ENCODE data around the gene C6orf132. TPM values are rescaled to one million over a fixed set of nuclear protein-coding genes. Genes with fewer than 3 reads are reported as not detected.
"Not testable (repeated sequence)": the region's sequence is repeated elsewhere in the genome, so short reads cannot be mapped to it uniquely, and the experiment has no call there.

C6orf132 gene
- total RNA-seq, 2 donors from 2014 or later, result 2.3 to 5.5 TPM

GRCh38 chr6:42166444-42167141 lies 24.2 kb upstream of the C6orf132 start:
- intact Hi-C loops (cut with DNase I), result loop anchor here (2.0 to 5.0 kb wide), 2 partner anchors 89 to 92 kb away; no protein-coding TSS in a partner anchor
- no peak for DNase-seq (ENCODE audit: low spot score)

- no peak for DNase-seq (ENCODE audit: low spot score)
- intact Hi-C loops (cut with DNase I), result loop anchor here in 1 of 2 donors (5.0 kb wide), 1 partner anchor 88 kb away; no protein-coding TSS in a partner anchor
These were observed 22.6 kb upstream of the C6orf132 start for GRCh38 chr6:42165016-42165415.

- no peak for DNase-seq (ENCODE audit: low spot score)
- intact Hi-C loops (cut with DNase I), result no loop called here
These were observed 21.6 kb upstream of the C6orf132 start for GRCh38 chr6:42163981-42164380.

- intact Hi-C loops (cut with DNase I), result no loop called here
- DNase-seq (ENCODE audit: low spot score), result no peak
These were observed 20.4 kb upstream of the C6orf132 start for GRCh38 chr6:42162812-42163211.

- DNase-seq (ENCODE audit: low spot score), result no peak
- intact Hi-C loops (cut with DNase I), result no loop called here
These were observed 20.0 kb upstream of the C6orf132 start for GRCh38 chr6:42162384-42162783.

GRCh38 chr6:42159431-42160024 lies 17.1 kb upstream of the C6orf132 start:
- intact Hi-C loops (cut with DNase I), result no loop called here
- DNase-seq (ENCODE audit: low spot score), result no peak

- DNase-seq (ENCODE audit: low spot score), result no peak
- intact Hi-C loops (cut with DNase I), result no loop called here
These were observed 16.2 kb upstream of the C6orf132 start for GRCh38 chr6:42158631-42159030.

- DNase-seq (ENCODE audit: low spot score), result no peak
- intact Hi-C loops (cut with DNase I), result no loop called here
These were observed 15.6 kb upstream of the C6orf132 start for GRCh38 chr6:42158011-42158410.

GRCh38 chr6:42156638-42157037 lies 14.2 kb upstream of the C6orf132 start:
- no peak for DNase-seq (ENCODE audit: low spot score)
- intact Hi-C loops (cut with DNase I), result no loop called here

GRCh38 chr6:42155293-42155692 lies 12.9 kb upstream of the C6orf132 start:
- DNase-seq (ENCODE audit: low spot score), result no peak
- intact Hi-C loops (cut with DNase I), result no loop called here

GRCh38 chr6:42154461-42155209 lies 12.2 kb upstream of the C6orf132 start:
- intact Hi-C loops (cut with DNase I), result no loop called here
- no peak for DNase-seq (ENCODE audit: low spot score)

GRCh38 chr6:42153921-42154320 lies 11.5 kb upstream of the C6orf132 start:
- intact Hi-C loops (cut with DNase I), result no loop called here
- DNase-seq (ENCODE audit: low spot score), result no peak

GRCh38 chr6:42152528-42153213 lies 10.3 kb upstream of the C6orf132 start:
- DNase-seq (ENCODE audit: low spot score); intact Hi-C loops (cut with DNase I): not testable (repeated sequence)

GRCh38 chr6:42152024-42152423 lies 9.6 kb upstream of the C6orf132 start:
- DNase-seq (ENCODE audit: low spot score), result no peak
- intact Hi-C loops (cut with DNase I), result no loop called here

- no peak for DNase-seq (ENCODE audit: low spot score)
- intact Hi-C loops (cut with DNase I), result no loop called here
These were observed 7.8 kb upstream of the C6orf132 start for GRCh38 chr6:42150254-42150653.

GRCh38 chr6:42148058-42148457 lies 5.6 kb upstream of the C6orf132 start:
- intact Hi-C loops (cut with DNase I), result no loop called here
- DNase-seq (ENCODE audit: low spot score), result no peak

GRCh38 chr6:42147138-42147562 lies 4.7 kb upstream of the C6orf132 start:
- intact Hi-C loops (cut with DNase I), result no loop called here
- DNase-seq (ENCODE audit: low spot score), result no peak

GRCh38 chr6:42141603-42142117 lies 760 bp downstream of the C6orf132 start:
- DNase-seq (ENCODE audit: low spot score), result no peak
- intact Hi-C loops (cut with DNase I), result no loop called here

GRCh38 chr6:42140756-42141602 lies 1.4 kb downstream of the C6orf132 start:
- no peak for DNase-seq (ENCODE audit: low spot score)
- intact Hi-C loops (cut with DNase I), result no loop called here
